ENCODE data around the gene ART1. TPM values are rescaled to one million over a fixed set of nuclear protein-coding genes. Genes with fewer than 3 reads are reported as not detected.
A peak's percentile ranks its signal among the peaks of the same experiment; 100 is the strongest.
"Not testable (repeated sequence)": the region's sequence is repeated elsewhere in the genome, so short reads cannot be mapped to it uniquely, and the experiment has no call there.

The ART1 gene
- total and polyA plus RNA-seq, 8 donors = not detected

- no peak for FAIRE-seq
- WGBS, 2 donors = 58 to 67% methylated on average over 8 of the region's 8 CpGs
- no peak overlapping the region for H3K4me3 ChIP-seq
- no peaks in the 10 kb centered on the region for H3K9me3 ChIP-seq
- peak in 1 of 6 donors; percentile 26 for DNase-seq
- H3K36me3 ChIP-seq = no peaks in the 10 kb centered on the region
- intact Hi-C loops (cut with DNase I) = no loop called here
- peaks cover 0 to 4% (median 4%) of the 10 kb centered on the region in 3 donors for H3K4me1 ChIP-seq
- TF ChIP-seq, protein P1, sequence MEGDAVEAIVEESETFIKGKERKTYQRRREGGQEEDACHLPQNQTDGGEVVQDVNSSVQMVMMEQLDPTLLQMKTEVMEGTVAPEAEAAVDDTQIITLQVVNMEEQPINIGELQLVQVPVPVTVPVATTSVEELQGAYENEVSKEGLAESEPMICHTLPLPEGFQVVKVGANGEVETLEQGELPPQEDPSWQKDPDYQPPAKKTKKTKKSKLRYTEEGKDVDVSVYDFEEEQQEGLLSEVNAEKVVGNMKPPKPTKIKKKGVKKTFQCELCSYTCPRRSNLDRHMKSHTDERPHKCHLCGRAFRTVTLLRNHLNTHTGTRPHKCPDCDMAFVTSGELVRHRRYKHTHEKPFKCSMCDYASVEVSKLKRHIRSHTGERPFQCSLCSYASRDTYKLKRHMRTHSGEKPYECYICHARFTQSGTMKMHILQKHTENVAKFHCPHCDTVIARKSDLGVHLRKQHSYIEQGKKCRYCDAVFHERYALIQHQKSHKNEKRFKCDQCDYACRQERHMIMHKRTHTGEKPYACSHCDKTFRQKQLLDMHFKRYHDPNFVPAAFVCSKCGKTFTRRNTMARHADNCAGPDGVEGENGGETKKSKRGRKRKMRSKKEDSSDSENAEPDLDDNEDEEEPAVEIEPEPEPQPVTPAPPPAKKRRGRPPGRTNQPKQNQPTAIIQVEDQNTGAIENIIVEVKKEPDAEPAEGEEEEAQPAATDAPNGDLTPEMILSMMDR (IDR thresholded peaks at IDR 0.05) = no peak
- ATAC-seq = no peak
- no peaks in the 10 kb centered on the region for H3K27me3 ChIP-seq
- H3K27ac ChIP-seq = no peak overlapping the region
These were observed 3.7 kb upstream of the ART1 start for GRCh38 chr11:3641191-3641590.

DNA sequence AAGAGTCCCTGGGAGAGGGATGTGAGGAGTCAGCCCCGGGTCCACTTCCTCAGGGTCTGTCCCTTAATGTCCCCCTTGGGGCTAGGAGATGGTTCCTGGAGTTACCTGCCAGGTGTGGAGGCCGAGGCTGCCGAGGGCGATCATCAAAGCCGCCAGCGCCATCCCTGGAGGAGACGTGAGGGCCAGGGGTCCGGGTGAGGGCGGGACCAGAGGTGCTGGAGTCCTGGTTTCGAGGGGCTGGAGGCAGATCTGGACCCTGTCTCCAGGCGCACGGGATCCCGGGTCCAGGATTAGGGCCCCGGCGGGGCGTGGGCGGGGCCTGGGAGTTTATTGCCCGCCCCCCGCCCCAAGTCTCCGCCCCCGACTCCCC is 3.2 kb upstream of the ART1 start, which contains the start of gene ART5:
Gene ART5, minus strand, starts transcription at position 292 of the 370 bp plus-strand sequence. Its CDS starts 130 bp downstream, at position 162.
- DNase-seq (peak in 2 of 6 donors; percentile 6 to 71), FAIRE-seq (no peak), ATAC-seq (no peak)
- Histone ChIP-seq H3K27ac (no peak within 1 kb of the TSS), H3K36me3 (no peaks in the 10 kb centered on the region), H3K9me3 (no peaks in the 10 kb centered on the region), H3K27me3 (no peaks in the 10 kb centered on the region), H3K4me3 (peak within 1 kb of the TSS; percentile 23 to 66 (median 46)), H3K4me1 (peaks cover 0 to 4% (median 4%) of the 10 kb centered on the region in 3 donors)
- WGBS, 2 donors = 14 to 16% methylated on average over 16 to 21 of the region's 21 CpGs
- intact Hi-C loops (cut with DNase I) = no loop called here
- TF ChIP-seq, protein P1 (IDR thresholded peaks at IDR 0.05) = no peak

- DNase-seq (peak; percentile 76 to 88 (median 84)), ATAC-seq (peak; percentile 88 to 97 (median 94)), FAIRE-seq (no peak)
- Histone ChIP-seq H3K27ac (no peak overlapping the region), H3K27me3 (no peaks in the 10 kb centered on the region), H3K36me3 (no peaks in the 10 kb centered on the region), H3K9me3 (no peaks in the 10 kb centered on the region), H3K4me3 (peak overlapping the region; percentile 23 to 66 (median 46)), H3K4me1 (peaks cover 0 to 4% (median 4%) of the 10 kb centered on the region in 3 donors)
- intact Hi-C loops (cut with DNase I) = no loop called here
- TF ChIP-seq, protein P1 (IDR thresholded peaks at IDR 0.05) = no peak
- 1% methylated on average over 52 to 55 of the region's 55 CpGs for WGBS, 2 donors
These were observed 2.6 kb upstream of the ART1 start for GRCh38 chr11:3642071-3642951.

DNA sequence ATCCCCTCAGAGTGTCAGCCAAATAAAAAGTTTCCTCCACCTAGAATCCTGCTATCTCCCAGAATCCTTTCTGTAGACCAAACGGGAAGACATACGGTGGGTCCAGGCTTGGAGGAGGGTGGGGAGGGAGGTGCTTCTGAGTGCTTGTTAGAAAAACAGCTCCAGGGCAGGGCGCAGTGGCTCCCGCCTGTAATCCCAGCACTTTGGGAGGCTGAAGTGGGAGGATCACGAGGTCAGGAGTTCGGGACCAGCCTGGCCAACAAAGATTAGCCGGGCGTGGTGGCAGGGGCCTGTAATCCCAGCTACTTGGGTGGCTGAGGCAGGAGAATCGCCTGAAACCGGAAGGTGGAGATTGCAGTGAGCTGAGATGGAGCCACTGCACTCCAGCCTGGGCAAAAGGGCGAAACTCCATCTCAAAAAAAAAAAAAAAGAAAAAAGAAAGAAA is 1.8 kb upstream of the ART1 start:
- H3K27me3 ChIP-seq; H3K27ac ChIP-seq; ATAC-seq; H3K36me3 ChIP-seq; intact Hi-C loops (cut with DNase I); H3K4me3 ChIP-seq; FAIRE-seq; H3K4me1 ChIP-seq; DNase-seq; H3K9me3 ChIP-seq: not testable (repeated sequence)
- WGBS, 2 donors = 55 to 66% methylated on average over 11 of the region's 11 CpGs

- FAIRE-seq = no peak
These were observed 624 bp downstream of the ART1 start for GRCh38 chr11:3645552-3645951.

DNA sequence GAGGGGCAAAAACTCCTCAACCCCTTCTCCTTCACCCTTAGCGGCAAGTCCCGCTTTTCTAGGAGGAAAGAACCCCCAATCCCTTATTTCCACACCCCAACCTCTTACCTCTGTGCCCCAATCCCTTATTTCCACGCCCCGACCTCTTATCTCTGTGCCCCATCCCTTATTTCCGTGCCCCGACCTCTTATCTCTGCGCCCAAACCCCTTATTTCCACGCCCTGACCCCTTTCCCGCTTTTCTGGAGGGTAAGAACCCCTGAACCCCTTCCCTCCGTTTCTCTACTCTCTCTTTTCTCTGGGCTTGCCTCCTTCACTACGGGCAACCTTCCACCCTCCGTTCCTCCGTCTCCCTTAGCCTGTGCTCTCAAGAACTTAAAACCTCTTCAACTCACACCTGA is 3.9 kb downstream of the ART1 start:
- FAIRE-seq; H3K4me1 ChIP-seq; H3K4me3 ChIP-seq; DNase-seq; H3K27me3 ChIP-seq; ATAC-seq; H3K36me3 ChIP-seq; H3K27ac ChIP-seq; H3K9me3 ChIP-seq; intact Hi-C loops (cut with DNase I): not testable (repeated sequence)
- WGBS, 2 donors = 57 to 62% methylated on average over 13 of the region's 13 CpGs

More at GRCh38 chr11:3645552-3645951, 624 bp downstream of the ART1 start:
- WGBS, 2 donors = 68 to 71% methylated on average over 7 of the region's 7 CpGs
- ATAC-seq (no peak), DNase-seq (no peak)
- Histone ChIP-seq H3K36me3 (no peaks in the 10 kb centered on the region), H3K4me3 (no peak overlapping the region), H3K27me3 (no peaks in the 10 kb centered on the region), H3K27ac (no peak overlapping the region), H3K4me1 (peaks cover 0 to 4% (median 4%) of the 10 kb centered on the region in 3 donors), H3K9me3 (no peaks in the 10 kb centered on the region)
- intact Hi-C loops (cut with DNase I) = no loop called here
- TF ChIP-seq, protein P1 (IDR thresholded peaks at IDR 0.05) = no peak

DNA sequence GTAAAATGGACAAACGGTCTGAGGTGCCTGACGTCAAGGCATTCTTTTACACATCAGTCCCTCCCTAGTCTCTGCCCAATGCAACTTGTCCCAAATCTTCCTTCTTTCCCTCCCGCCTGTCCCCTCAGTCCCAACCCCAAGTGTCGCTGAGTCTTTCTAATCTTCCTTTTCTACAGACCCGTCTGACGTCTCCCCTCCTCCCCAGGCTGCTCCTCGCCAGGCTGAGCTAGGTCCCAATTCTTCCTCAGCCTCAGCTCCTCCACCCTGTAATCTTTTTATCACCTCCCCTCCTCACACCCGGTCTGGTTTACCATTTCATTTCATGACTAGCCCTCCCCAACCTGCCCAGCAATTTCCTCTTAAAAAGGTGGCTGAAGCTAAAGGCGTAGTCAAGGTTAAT is 4.4 kb downstream of the ART1 start:
- FAIRE-seq; DNase-seq; H3K4me1 ChIP-seq; H3K4me3 ChIP-seq; H3K36me3 ChIP-seq; H3K9me3 ChIP-seq; H3K27ac ChIP-seq; ATAC-seq; H3K27me3 ChIP-seq; intact Hi-C loops (cut with DNase I): not testable (repeated sequence)
- WGBS, 2 donors = 26 to 44% methylated on average over 9 of the region's 9 CpGs

DNA sequence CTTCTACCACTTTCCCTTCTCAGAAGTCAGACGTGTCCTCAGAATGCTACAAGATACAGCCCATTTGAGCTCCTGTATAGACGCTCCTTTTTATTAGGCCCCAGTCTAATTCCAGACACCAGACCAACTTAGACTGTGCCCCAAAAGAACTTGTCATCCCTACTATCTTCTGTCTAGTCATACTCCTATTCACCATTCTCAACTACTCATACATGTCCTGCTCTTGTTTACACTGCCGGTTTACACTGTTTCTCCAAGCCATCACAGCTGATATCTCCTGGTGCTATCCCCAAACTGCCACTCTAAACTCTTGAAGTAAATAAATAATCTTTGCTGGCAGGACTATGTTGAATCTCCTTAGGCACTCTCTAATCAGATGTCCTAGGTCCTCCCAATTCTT is 7.6 kb downstream of the ART1 start:
- intact Hi-C loops (cut with DNase I); H3K4me3 ChIP-seq; H3K9me3 ChIP-seq; H3K27ac ChIP-seq; DNase-seq; FAIRE-seq; H3K4me1 ChIP-seq; H3K27me3 ChIP-seq; ATAC-seq; H3K36me3 ChIP-seq: not testable (repeated sequence)
- WGBS, 2 donors = 81 to 90% methylated on average over 2 of the region's 3 CpGs
